HEK293 (cell line): ENCODE measurements around the gene CARTPT.

ENCODE experiments used
- CTCF ChIA-PET: fragments of 350-600 bp; formaldehyde crosslinking; extraction: SDS; loops from one replicate; lab custom pipeline; 2021; ENCODE audit warnings: antibody characterized with exemption; lab: Yijun Ruan, JAX
- POLR2A ChIA-PET: fragments of 300-600 bp; formaldehyde crosslinking; extraction: SDS; loops from one replicate; lab custom pipeline; 2020; ENCODE audit warnings: antibody characterized with exemption, inconsistent platforms; lab: Yijun Ruan, JAX
- H3K27ac ChIP-seq: fragments of 200-500 bp; sonication (Bioruptor generic); 2 replicates; pipeline ENCODE4 v1.5.1; 2014; ENCODE audit warnings: low read depth, low read length, control low read depth, inconsistent platforms; ENCODE audit errors: extremely low read depth
- H3K36me3 ChIP-seq, 2 experiments: fragments of 200-500 bp in 1 of 2; sonication (Bioruptor generic) in 1 of 2; 1 replicate in 1 of 2; 2 replicates in 1 of 2; pipeline ENCODE4 v1.5.1; 2014 to 2017; ENCODE audit warnings: inconsistent platforms in 2 of 2, low read length in 2 of 2; ENCODE audit not compliant: control insufficient read depth in 2 of 2, insufficient read depth in 1 of 2
- H3K4me1 ChIP-seq: fragments of 200-500 bp; sonication (Bioruptor generic); 2 replicates; pipeline ENCODE4 v1.5.1; 2014; ENCODE audit warnings: mild to moderate bottlenecking, low read length, inconsistent platforms; ENCODE audit not compliant: control insufficient read depth, insufficient read depth
- H3K4me3 ChIP-seq: 2 replicates; pipeline ENCODE4 v1.5.1; 2011; ENCODE audit warnings: low read depth, mild to moderate bottlenecking, control low read depth, low read length, moderate library complexity
- H3K9me3 ChIP-seq: fragments of 200-500 bp; sonication (Bioruptor generic); 2 replicates; pipeline ENCODE4 v1.5.1; 2014; ENCODE audit warnings: low read depth, low read length, inconsistent platforms; ENCODE audit not compliant: control insufficient read depth, insufficient read depth
- GLI2 ChIP-seq: fragments of 450-650 bp; formaldehyde crosslinking; IDR thresholded peaks from 2 replicates; pipeline ENCODE4; 2017; ENCODE audit warnings: missing biosample characterization, missing genetic modification characterization, low read depth, borderline replicate concordance
- GLIS2 ChIP-seq: fragments of 450-650 bp; formaldehyde crosslinking; IDR thresholded peaks from 2 replicates; pipeline ENCODE4 v1.5.1; 2016; ENCODE audit warnings: missing biosample characterization, missing genetic modification characterization
- PBX3 ChIP-seq: sonication (generic); formaldehyde crosslinking; IDR thresholded peaks from 2 replicates; pipeline ENCODE4 v1.8.1; 2022; ENCODE audit warnings: mild to moderate bottlenecking, moderate library complexity, missing genetic modification reagents
- PRDM4 ChIP-seq: fragments of 450-650 bp; formaldehyde crosslinking; IDR thresholded peaks from 2 replicates; pipeline ENCODE4 v1.5.1; 2017; ENCODE audit warnings: missing biosample characterization, missing genetic modification characterization
- WT1 ChIP-seq: fragments of 450-650 bp; formaldehyde crosslinking; IDR thresholded peaks from 2 replicates; pipeline ENCODE4 v1.5.1; 2016; ENCODE audit warnings: missing biosample characterization, missing genetic modification characterization
- ZBTB6 ChIP-seq: fragments of 450-650 bp; formaldehyde crosslinking; IDR thresholded peaks from 2 replicates; pipeline ENCODE4 v1.5.1; 2017; ENCODE audit warnings: missing biosample characterization, missing genetic modification characterization
- ZFHX2 ChIP-seq: fragments of 450-650 bp; formaldehyde crosslinking; conservative IDR thresholded peaks from 2 replicates; pipeline ENCODE4 v1.5.1; 2016; ENCODE audit warnings: missing biosample characterization, missing genetic modification characterization
- ZNF146 ChIP-seq: fragments of 450-650 bp; formaldehyde crosslinking; IDR thresholded peaks from 2 replicates; pipeline ENCODE4 v1.5.1; 2016; ENCODE audit warnings: missing biosample characterization, missing genetic modification characterization
- ZNF433 ChIP-seq: fragments of 450-650 bp; formaldehyde crosslinking; IDR thresholded peaks from 2 replicates; pipeline ENCODE4 v1.5.1; 2016; ENCODE audit warnings: missing biosample characterization, missing genetic modification characterization, low read depth
- ZNF548 ChIP-seq: fragments of 450-650 bp; formaldehyde crosslinking; IDR thresholded peaks from 2 replicates; pipeline ENCODE4 v1.5.1; 2016; ENCODE audit warnings: missing biosample characterization, missing genetic modification characterization
- ZNF624 ChIP-seq: fragments of 450-650 bp; formaldehyde crosslinking; IDR thresholded peaks from 2 replicates; pipeline ENCODE4 v1.5.1; 2017; ENCODE audit warnings: missing biosample characterization, missing genetic modification characterization
- ZNF626 ChIP-seq: fragments of 450-650 bp; sonication (Bioruptor Pico); formaldehyde crosslinking; IDR thresholded peaks from 2 replicates; pipeline ENCODE4 v1.5.1; 2018; ENCODE audit warnings: missing biosample characterization, missing genetic modification characterization, inconsistent platforms
- ZNF785 ChIP-seq: fragments of 450-650 bp; formaldehyde crosslinking; IDR thresholded peaks from 2 replicates; pipeline ENCODE4 v1.5.1; 2016; ENCODE audit warnings: missing biosample characterization, missing genetic modification characterization
- ZNF791 ChIP-seq: fragments of 450-650 bp; formaldehyde crosslinking; IDR thresholded peaks from 2 replicates; pipeline ENCODE4 v1.5.1; 2016; ENCODE audit warnings: missing biosample characterization, missing genetic modification characterization
- ZNF837 ChIP-seq: fragments of 450-650 bp; formaldehyde crosslinking; IDR thresholded peaks from 2 replicates; pipeline ENCODE4 v1.5.1; 2016; ENCODE audit warnings: missing biosample characterization, missing genetic modification characterization
- ZSCAN16 ChIP-seq: fragments of 450-650 bp; formaldehyde crosslinking; IDR thresholded peaks from 2 replicates; pipeline ENCODE4 v1.5.1; 2016; ENCODE audit warnings: missing biosample characterization, missing genetic modification characterization
- ZXDB ChIP-seq: fragments of 450-650 bp; formaldehyde crosslinking; IDR thresholded peaks from 2 replicates; pipeline ENCODE4 v1.5.1; 2016; ENCODE audit warnings: missing biosample characterization, missing genetic modification characterization
- TF ChIP-seq, protein P1 (sequence below): fragments of 450-650 bp; formaldehyde crosslinking; IDR thresholded peaks from 2 replicates; pipeline ENCODE4 v1.5.1; 2017; ENCODE audit warnings: missing biosample characterization, missing genetic modification characterization

Gene CARTPT

GRCh38 chr5:71714911-71715310 lies 4.2 kb upstream of the CARTPT start:
- H3K36me3 ChIP-seq: no peaks in the 10 kb centered on the region
- H3K4me1 ChIP-seq: no peaks in the 10 kb centered on the region
- no peak overlapping the region for H3K27ac ChIP-seq
- CTCF ChIA-PET: interaction anchor here (0.7 kb wide), 1 partner anchor 18 kb away, joined by 3 read pairs; no protein-coding TSS in a partner anchor
- no peak overlapping the region for H3K4me3 ChIP-seq
- POLR2A ChIA-PET: no interaction called here
- H3K9me3 ChIP-seq: no peaks in the 10 kb centered on the region
- TF ChIP-seq, protein P1, sequence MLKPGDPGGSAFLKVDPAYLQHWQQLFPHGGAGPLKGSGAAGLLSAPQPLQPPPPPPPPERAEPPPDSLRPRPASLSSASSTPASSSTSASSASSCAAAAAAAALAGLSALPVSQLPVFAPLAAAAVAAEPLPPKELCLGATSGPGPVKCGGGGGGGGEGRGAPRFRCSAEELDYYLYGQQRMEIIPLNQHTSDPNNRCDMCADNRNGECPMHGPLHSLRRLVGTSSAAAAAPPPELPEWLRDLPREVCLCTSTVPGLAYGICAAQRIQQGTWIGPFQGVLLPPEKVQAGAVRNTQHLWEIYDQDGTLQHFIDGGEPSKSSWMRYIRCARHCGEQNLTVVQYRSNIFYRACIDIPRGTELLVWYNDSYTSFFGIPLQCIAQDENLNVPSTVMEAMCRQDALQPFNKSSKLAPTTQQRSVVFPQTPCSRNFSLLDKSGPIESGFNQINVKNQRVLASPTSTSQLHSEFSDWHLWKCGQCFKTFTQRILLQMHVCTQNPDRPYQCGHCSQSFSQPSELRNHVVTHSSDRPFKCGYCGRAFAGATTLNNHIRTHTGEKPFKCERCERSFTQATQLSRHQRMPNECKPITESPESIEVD (tag by site-specific recombination): 0 out of 2 replicates have a peak, but pooled peaks have one; percentile 7
- TF ChIP-seq PRDM4 (tag by site-specific recombination): no peak

GRCh38 chr5:71727978-71728377 lies 8.9 kb downstream of the CARTPT start:
- H3K9me3 ChIP-seq: no peaks in the 10 kb centered on the region
- no peak overlapping the region for H3K27ac ChIP-seq
- TF ChIP-seq ZBTB6 (tag by site-specific recombination) (no peak), ZNF548 (tag by site-specific recombination) (no peak), ZNF146 (tag by site-specific recombination) (no peak), ZNF837 (tag by site-specific recombination) (no peak), WT1 (tag by site-specific recombination) (no peak), ZNF433 (tag by site-specific recombination) (no peak), ZNF785 (no peak)
- TF ChIP-seq, all 188 proteins: peak for 0
- CTCF ChIA-PET: no interaction called here
- Histone ChIP-seq H3K36me3 (no peaks in the 10 kb centered on the region), H3K4me1 (no peaks in the 10 kb centered on the region), H3K4me3 (no peak overlapping the region)
- POLR2A ChIA-PET: no interaction called here

DNA sequence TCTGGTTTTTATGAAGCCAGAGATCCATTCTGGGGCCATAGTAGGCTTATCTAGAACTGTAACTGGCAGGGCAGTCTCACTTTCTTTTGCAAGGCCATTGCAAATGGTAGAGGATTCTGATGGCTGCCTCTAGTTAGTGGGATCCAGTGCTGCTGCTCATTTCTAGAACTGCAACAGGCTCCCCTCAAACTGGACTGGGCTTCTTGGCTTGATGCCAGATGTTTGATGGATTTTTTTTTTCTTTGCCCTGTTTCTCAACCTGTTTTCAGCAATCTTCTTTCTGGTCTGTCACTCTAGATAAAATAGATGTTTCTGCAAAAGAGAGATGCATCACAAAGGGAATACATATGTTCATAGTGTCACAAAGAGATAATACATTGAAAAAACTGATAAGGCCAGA lies 11.9 kb downstream of the CARTPT start:
- H3K36me3 ChIP-seq: no peaks in the 10 kb centered on the region
- H3K9me3 ChIP-seq: no peaks in the 10 kb centered on the region
- no peaks in the 10 kb centered on the region for H3K4me1 ChIP-seq
- ChIA-PET CTCF (no interaction called here), POLR2A (no interaction called here)
- no peak overlapping the region for H3K4me3 ChIP-seq
- TF ChIP-seq ZNF626 (tag by site-specific recombination) (no peak), PBX3 (no peak), ZSCAN16 (no peak), ZNF624 (tag by site-specific recombination) (no peak), ZXDB (tag by site-specific recombination) (no peak), GLI2 (no peak), ZFHX2 (tag by site-specific recombination) (no peak), GLIS2 (tag by site-specific recombination) (no peak), ZNF791 (tag by site-specific recombination) (no peak)
- H3K27ac ChIP-seq: no peak overlapping the region
